ENCODE results near the gene GPR25.

DNA sequence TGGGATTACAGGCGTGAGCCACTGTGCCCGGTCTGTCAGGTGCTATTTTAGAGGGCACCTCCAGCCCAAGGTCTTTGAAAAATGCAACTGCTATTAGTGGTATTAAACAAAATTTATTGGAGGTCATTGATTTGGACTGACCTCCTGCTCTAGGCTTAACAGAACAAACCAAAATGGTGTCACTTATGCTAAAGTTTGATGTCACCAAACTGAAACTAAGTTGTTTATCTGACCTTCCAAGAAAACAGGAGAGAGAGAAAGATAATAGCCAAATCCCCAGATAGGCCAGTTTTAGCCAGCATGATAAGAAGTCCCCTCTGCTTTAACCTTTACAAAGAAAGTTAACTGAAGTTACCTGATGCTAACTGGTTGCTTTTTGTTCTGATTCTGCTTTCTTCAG lies 13.8 kb downstream of the GPR25 start:
- no peak for TF ChIP-seq EZH2phosphoT487 (IDR thresholded peaks at IDR 0.05; ENCODE audit: low read length)
- TF ChIP-seq CTCF (IDR thresholded peaks at IDR 0.05; ENCODE audit: low read length) = no peak
